HG02973 (cell line): Measurements from ENCODE around the gene GTF3A.

Experiments used
- ATAC-seq: cut with Tn5 transposase; IDR thresholded peaks from one replicate; pipeline ENCODE4 v1.9.1; 2021; ENCODE audit warnings: moderate library complexity; ENCODE audit not compliant: unreplicated experiment

Gene GTF3A

GRCh38 chr13:27446986-27447583 is 22.7 kb downstream of the GTF3A start:
- ATAC-seq = no peak

DNA sequence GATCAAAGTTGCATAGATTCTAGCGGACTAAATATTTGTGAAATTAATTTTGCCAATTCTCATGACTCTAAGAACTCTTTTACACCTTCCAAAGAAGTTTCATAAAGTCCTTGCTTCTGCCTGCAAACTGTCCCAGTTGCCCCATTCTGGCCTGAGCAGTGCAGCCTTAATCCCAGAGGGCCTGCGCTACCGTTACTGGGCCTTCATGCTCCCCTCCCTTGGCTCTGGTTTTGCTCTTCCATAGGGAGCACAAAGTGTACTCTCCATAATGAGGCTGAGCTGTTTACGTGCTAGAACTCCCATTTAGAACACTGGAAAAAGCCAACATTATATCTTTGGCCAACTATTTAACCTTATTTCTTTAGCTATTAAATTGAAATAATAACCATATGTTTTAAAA is 23.9 kb downstream of the GTF3A start:
- no peak for ATAC-seq

- ATAC-seq = no peak
Measured at GRCh38 chr13:27449081-27449603, 24.7 kb downstream of the GTF3A start.

GRCh38 chr13:27449936-27450828 is 25.8 kb downstream of the GTF3A start, which contains the start of gene MTIF3:
MTIF3 (minus strand) TSS chr13:27450564; CDS start chr13:27440448, 10,116 bp downstream.
- ATAC-seq = peak; percentile 79

DNA sequence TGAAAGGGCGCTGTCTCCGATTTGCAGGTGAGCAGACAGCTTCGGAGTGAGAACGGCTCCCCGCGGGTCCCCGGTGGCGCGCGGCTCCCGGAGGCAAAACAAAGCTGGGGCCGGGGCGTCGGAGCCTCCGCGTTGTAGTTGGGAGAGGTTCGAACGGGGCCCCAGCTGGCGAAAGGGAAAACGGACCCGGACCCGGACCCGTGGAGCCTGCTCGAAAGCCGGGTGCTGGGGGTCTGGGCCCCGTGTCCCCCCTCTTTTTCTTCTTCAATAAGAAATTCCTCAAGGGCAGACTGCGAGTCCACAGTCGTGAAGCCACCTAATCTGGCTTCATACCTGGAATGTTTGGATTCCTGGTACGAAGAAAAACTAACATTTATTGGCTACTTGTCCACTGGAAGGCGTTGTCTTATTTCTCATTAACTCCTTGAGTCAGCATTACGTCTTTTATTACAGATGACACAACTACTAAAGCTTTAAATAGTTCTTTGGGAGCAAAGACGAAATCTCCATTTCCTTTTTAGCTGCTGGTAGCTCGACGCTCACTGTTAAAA is 26.6 kb downstream of the GTF3A start:
- ATAC-seq = no peak

- no peak for ATAC-seq
Measured at GRCh38 chr13:27455331-27455855, 31.0 kb downstream of the GTF3A start.

DNA sequence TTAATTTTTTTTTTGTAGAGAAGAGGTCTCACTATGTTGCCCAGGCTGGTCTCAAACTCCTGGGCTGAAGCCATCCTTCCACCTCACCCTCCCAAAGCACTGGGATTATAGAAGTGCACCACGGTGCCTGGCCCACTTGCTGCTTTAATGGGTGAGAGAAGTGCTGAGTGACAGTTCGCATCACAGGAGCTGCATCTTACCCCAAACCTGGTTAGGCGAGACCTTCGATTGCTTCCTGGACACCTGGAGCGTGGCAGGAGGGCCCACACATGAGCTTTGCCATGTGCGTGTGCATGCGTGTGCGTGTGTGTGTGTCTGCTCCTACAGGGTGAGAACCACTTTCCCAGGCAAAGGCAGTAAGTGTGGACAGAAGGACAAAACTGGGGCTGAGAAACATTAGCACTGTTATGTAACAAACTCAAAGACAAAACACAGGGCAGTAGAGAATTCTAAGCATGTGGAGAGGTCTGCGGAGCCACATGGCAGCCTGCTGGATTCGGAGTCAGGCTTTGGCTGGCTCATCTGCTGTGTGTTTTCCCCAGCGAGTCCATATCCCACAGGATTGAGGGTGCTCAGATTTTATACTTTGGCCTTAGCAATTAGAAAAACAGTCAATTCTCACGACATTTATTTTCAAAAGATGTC is 37.6 kb downstream of the GTF3A start:
- ATAC-seq = no peak

- no peak for ATAC-seq
Measured at GRCh38 chr13:27463500-27463899, 39.1 kb downstream of the GTF3A start.

GRCh38 chr13:27465611-27466010 is 41.2 kb downstream of the GTF3A start:
- no peak for ATAC-seq

DNA sequence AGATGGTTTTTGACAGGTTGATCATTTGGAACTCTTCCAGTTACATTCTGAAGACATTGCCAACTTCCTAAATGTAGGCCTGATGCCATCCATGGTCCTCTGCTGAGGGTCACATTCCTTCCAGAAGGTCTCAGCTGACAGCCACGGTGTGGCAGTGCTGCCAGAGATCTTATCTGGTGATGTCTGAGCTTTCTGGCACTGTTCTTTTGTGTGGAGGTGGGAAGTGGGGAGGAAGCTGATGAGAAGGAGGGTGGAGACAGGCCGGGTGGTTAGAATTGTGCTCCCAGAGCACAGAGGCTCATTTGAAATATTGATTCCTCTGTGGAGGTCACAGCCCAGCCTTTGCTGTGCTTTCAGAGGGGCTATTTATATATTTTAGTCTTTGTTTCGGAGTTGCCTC is 42.1 kb downstream of the GTF3A start:
- ATAC-seq = no peak

- ATAC-seq = no peak
Measured at GRCh38 chr13:27470075-27470820, 45.8 kb downstream of the GTF3A start.

GRCh38 chr13:27472441-27472840 is 48.0 kb downstream of the GTF3A start:
- no peak for ATAC-seq

- no peak for ATAC-seq
Measured at GRCh38 chr13:27472941-27473340, 48.5 kb downstream of the GTF3A start.

- ATAC-seq = no peak
Measured at GRCh38 chr13:27474751-27475268, 50.4 kb downstream of the GTF3A start.

DNA sequence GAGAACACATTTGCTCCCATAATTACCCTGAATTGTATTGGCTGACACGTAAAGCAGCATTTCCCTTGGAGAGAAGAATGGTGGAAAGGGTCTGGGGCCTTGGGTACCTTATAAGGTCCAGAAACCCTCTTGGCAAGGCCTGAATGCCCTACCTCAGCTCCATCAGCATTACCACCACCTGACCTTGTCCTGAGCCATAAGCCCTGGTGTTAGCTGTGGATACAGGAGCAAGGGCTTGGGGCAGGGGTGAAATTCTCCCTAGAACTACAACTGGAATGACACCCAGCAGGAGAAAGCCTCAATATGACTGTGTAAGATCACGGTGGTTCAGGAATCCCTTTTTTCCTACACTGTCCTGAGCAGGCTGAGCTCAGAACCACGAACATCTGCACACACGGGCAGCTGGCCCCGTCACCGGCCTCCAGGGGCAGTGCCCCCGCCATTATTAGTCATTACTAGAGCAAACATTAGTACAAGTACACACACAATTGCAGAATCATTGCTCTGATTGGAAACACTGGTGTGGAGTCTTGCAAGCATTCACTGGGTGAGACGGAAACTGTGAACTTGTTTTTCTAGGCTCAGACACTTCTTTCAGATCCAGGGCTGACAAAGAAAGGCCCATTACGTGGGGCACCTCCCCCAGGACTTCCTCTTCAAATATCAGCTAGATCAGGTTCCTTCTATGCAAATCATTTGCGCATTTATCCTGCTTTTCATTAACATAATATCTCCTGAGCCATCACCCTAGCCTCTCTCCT is 52.7 kb downstream of the GTF3A start:
- peak; percentile 77 for ATAC-seq

DNA sequence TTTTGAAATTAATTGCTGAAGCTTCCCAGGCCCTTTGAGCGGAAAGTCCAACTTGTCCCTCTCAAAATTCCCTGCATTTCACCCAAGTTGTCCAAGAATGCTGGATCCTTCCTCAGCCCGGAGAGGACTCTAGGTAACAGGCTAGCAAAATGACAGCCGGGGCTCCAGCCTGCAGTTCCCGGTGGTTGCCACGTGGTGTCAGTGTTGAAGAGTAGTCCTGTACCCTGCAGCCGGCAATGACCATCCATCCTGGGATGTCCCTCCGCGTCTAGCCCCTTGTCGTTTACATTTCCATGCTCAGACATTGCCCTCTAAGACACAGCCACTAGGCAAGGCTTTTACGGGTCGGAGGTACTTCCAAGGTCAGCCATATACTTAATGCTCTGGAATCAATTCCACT is 57.3 kb downstream of the GTF3A start:
- ATAC-seq = no peak

DNA sequence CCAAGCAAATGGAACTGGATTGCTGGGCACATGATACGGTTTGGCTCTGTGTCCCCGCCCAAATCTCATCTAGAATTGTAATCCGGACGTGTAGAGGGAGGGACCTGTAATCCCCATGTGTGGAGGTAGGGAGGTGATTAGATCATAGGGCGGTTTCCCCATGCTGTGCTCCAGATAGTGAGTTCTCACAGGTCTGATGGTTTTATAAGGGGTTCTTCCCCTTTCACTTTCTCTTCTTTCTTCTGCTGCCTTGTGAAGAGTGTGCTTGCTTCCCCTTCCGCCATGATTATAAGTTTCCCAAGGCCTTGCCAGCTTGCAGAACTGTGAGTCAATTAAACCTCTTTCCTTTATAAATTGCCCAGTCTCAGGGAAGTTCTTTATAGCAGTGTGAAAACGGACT is 58.6 kb downstream of the GTF3A start:
- peak; percentile 94 for ATAC-seq

DNA sequence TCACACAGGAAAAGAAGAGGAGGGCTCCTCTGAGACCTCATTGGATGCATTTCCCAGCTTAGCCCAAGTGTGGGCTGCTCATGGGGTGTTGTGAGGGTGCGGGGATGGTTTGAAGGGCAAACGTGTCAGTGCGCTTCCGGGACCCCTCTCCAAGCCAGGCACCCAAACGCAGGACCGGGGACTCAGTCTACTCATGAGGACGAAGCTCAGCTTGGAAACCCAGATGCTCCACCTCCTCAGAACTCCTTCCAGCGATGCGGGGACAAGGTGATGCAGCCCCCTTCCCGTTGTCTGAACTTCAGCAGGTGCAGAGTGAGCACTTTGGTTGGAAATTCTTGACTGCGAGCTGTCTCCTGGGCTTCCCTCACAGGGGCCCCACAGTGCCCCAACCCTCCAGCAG is 59.0 kb downstream of the GTF3A start:
- no peak for ATAC-seq
